OCI-LY7 (cell line): ENCODE results near the gene FMNL1. TPM values are rescaled to one million over a fixed set of nuclear protein-coding genes. Genes with fewer than 3 reads are reported as not detected.

Source experiments
- BruUV-seq: library from RNA; stranded (reverse); fragments of 400-500 nt; replicated peaks from 2 replicates; lab custom pipeline; 2021; lab: Mats Ljungman, UMichigan
- CTCF ChIA-PET: fragments of 300-600 bp; sonication (Branson Sonifier 250); formaldehyde crosslinking; loops from one replicate; lab custom pipeline; 2022; ENCODE audit warnings: antibody characterized with exemption; ENCODE audit not compliant: unreplicated experiment; lab: Charles Lee
- POLR2A ChIA-PET: fragments of 300-600 bp; sonication (Branson Sonifier 250); formaldehyde crosslinking; loops from one replicate; lab custom pipeline; 2022; ENCODE audit warnings: antibody characterized with exemption; lab: Charles Lee
- DNase-seq: peaks from one replicate; pipeline ENCODE4 v3.0.0-alpha.2; 2015; ENCODE audit warnings: low spot score
- H2AFZ ChIP-seq: fragments of 200-600 bp; sonication (generic), shearing (Covaris generic); 2 replicates; pipeline ENCODE4 v1.6.1; 2014; ENCODE audit warnings: mild to moderate bottlenecking, antibody characterized with exemption, low read length, moderate library complexity
- H3K27ac ChIP-seq: fragments of 200-600 bp; sonication (generic); 2 replicates; pipeline ENCODE4 v1.5.1; 2014; ENCODE audit warnings: mixed run types, low read depth, mild to moderate bottlenecking, moderate library complexity, low read length, inconsistent platforms; ENCODE audit not compliant: poor library complexity, severe bottlenecking
- H3K36me3 ChIP-seq: fragments of 200-600 bp; sonication (generic); 2 replicates; pipeline ENCODE4 v1.6.1; 2014; ENCODE audit warnings: mild to moderate bottlenecking, antibody characterized with exemption, low read length, moderate library complexity, mixed read lengths; ENCODE audit not compliant: insufficient read depth
- H3K4me1 ChIP-seq: fragments of 200-600 bp; sonication (generic); 2 replicates; pipeline ENCODE4 v1.5.1; 2014; ENCODE audit warnings: mild to moderate bottlenecking, low read length; ENCODE audit not compliant: insufficient read depth, poor library complexity, severe bottlenecking
- H3K4me2 ChIP-seq: fragments of 200-600 bp; sonication (generic); 2 replicates; pipeline ENCODE4 v1.6.1; 2014; ENCODE audit warnings: mild to moderate bottlenecking, low read length
- H3K4me3 ChIP-seq: fragments of 200-600 bp; sonication (generic); 2 replicates; pipeline ENCODE4 v1.5.1; 2014; ENCODE audit warnings: mild to moderate bottlenecking, low read depth, low read length; ENCODE audit not compliant: poor library complexity, severe bottlenecking
- H3K79me2 ChIP-seq: fragments of 200-600 bp; sonication (generic); 2 replicates; pipeline ENCODE4 v1.6.1; 2016; ENCODE audit warnings: low read depth, mild to moderate bottlenecking, low read length, moderate library complexity, mixed read lengths; ENCODE audit not compliant: insufficient read depth
- H3K9me2 ChIP-seq: fragments of 200-600 bp; sonication (generic); 2 replicates; pipeline ENCODE4 v1.6.1; 2016; ENCODE audit warnings: mild to moderate bottlenecking, low read length, mixed read lengths; ENCODE audit not compliant: insufficient read depth
- H3K9me3 ChIP-seq: fragments of 200-600 bp; sonication (generic); 2 replicates; pipeline ENCODE4 v1.6.1; 2014; ENCODE audit warnings: mild to moderate bottlenecking, mixed run types, low read length, mixed read lengths
- H4K20me1 ChIP-seq: fragments of 200-600 bp; sonication (generic); 2 replicates; pipeline ENCODE4 v1.6.1; 2014; ENCODE audit warnings: mild to moderate bottlenecking, antibody characterized with exemption, low read length, moderate library complexity, mixed read lengths; ENCODE audit not compliant: insufficient read depth
- CTCF ChIP-seq: fragments of 200-600 bp; sonication (generic); conservative IDR thresholded peaks from 2 replicates; pipeline ENCODE4 v1.5.1; 2014; ENCODE audit warnings: mild to moderate bottlenecking, antibody characterized with exemption, low read length, moderate library complexity, mixed read lengths
- EZH2phosphoT487 ChIP-seq: fragments of 200-600 bp; sonication (generic); IDR thresholded peaks from 2 replicates; pipeline ENCODE4 v1.6.1; 2018; ENCODE audit warnings: low read depth, borderline replicate concordance, mild to moderate bottlenecking, mixed run types, antibody characterized with exemption, low read length, moderate library complexity, mixed read lengths
- intact Hi-C: fragments of 100-400 bp; cut with micrococcal nuclease; formaldehyde crosslinking; loops from one replicate; pipeline ENCODE4 v1.10.0; 2022; ENCODE audit not compliant: unreplicated experiment
- total RNA-seq, 2 experiments: library from RNA; depleted of rRNA in 1 of 2; stranded (reverse); fragments of >200 nt in 1 of 2; shearing (Covaris generic) in 1 of 2; gene quantifications; 2 replicates each; pipeline ENCODE4 v1.2.3, GENCODE V29; 2014 to 2022

The FMNL1 gene
- total RNA-seq, 2 experiments from 2014 or later: 55.1 to 133 TPM

GRCh38 chr17:45235416-45236281 lies 14.0 kb downstream of the FMNL1 start:
- ChIA-PET CTCF (interaction anchor here (1.0 to 2.7 kb wide), 4 partner anchors 10 to 80 kb away, joined by 3 to 14 read pairs (median 4); partner anchors contain the start of gene FMNL1), POLR2A (interaction anchor here (1.1 to 1.4 kb wide), 2 partner anchors 13 to 16 kb away, joined by 3 to 4 read pairs; no protein-coding TSS in a partner anchor)
- peak overlapping the region; percentile 3 for H3K27ac ChIP-seq
- TF ChIP-seq CTCF (peak; percentile 93), EZH2phosphoT487 (no peak)
- H2AFZ ChIP-seq: no peak overlapping the region
- BruUV-seq: TSS peak; percentile 70
- H3K9me2 ChIP-seq: no peaks in the 10 kb centered on the region
- intact Hi-C loops: loop anchor here (1.0 kb wide), 2 partner anchors 14 to 150 kb away; partner anchors contain the start of gene FMNL1
- H3K4me3 ChIP-seq: no peak overlapping the region
- H4K20me1 ChIP-seq: no peaks in the 10 kb centered on the region; the same call in 1 of the 2 replicates
- no peaks in the 10 kb centered on the region for H3K79me2 ChIP-seq
- no peaks in the 10 kb centered on the region for H3K9me3 ChIP-seq
- DNase-seq: peak; percentile 79
- H3K36me3 ChIP-seq: peaks cover 50% of the 10 kb centered on the region
- H3K4me1 ChIP-seq: peaks cover 19% of the 10 kb centered on the region
- no peak overlapping the region for H3K4me2 ChIP-seq

GRCh38 chr17:45236282-45236606 lies 14.6 kb downstream of the FMNL1 start:
- H3K4me2 ChIP-seq: no peak overlapping the region
- H3K79me2 ChIP-seq: no peaks in the 10 kb centered on the region
- BruUV-seq: no TSS peak
- no peak overlapping the region for H3K4me3 ChIP-seq
- peaks cover 56% of the 10 kb centered on the region for H3K36me3 ChIP-seq
- H3K27ac ChIP-seq: no peak overlapping the region
- H2AFZ ChIP-seq: no peak overlapping the region
- H3K4me1 ChIP-seq: peaks cover 13% of the 10 kb centered on the region
- no peak for DNase-seq
- no peaks in the 10 kb centered on the region; the same call in 1 of the 2 replicates for H4K20me1 ChIP-seq
- no peaks in the 10 kb centered on the region for H3K9me2 ChIP-seq
- H3K9me3 ChIP-seq: no peaks in the 10 kb centered on the region
- CTCF ChIA-PET: interaction anchor here (1.0 to 2.7 kb wide), 2 partner anchors 17 to 80 kb away, joined by 3 to 14 read pairs; no protein-coding TSS in a partner anchor
- POLR2A ChIA-PET: interaction anchor here (1.4 kb wide), 1 partner anchor 12 kb away, joined by 4 read pairs; no protein-coding TSS in a partner anchor
- TF ChIP-seq CTCF (no peak), EZH2phosphoT487 (no peak)
- intact Hi-C loops: no loop called here

- no peak overlapping the region for H3K4me3 ChIP-seq
- H3K4me1 ChIP-seq: peaks cover 9% of the 10 kb centered on the region
- intact Hi-C loops: no loop called here
- H3K9me3 ChIP-seq: no peaks in the 10 kb centered on the region
- ChIA-PET CTCF (no interaction called here), POLR2A (no interaction called here)
- H3K79me2 ChIP-seq: no peaks in the 10 kb centered on the region
- DNase-seq: no peak
- H3K36me3 ChIP-seq: peaks cover 62% of the 10 kb centered on the region
- TF ChIP-seq CTCF (no peak), EZH2phosphoT487 (no peak)
- BruUV-seq: no TSS peak
- H2AFZ ChIP-seq: no peak overlapping the region
- no peak overlapping the region for H3K4me2 ChIP-seq
- H3K9me2 ChIP-seq: no peaks in the 10 kb centered on the region
- H3K27ac ChIP-seq: no peak overlapping the region
- H4K20me1 ChIP-seq: no peaks in the 10 kb centered on the region; the same call in 1 of the 2 replicates
Observed at GRCh38 chr17:45237686-45238085, 16.0 kb downstream of the FMNL1 start.
